ENCODE measurements around the gene CAPZA2.

- TF ChIP-seq GATA2 (IDR thresholded peaks at IDR 0.05; ENCODE audit: low read depth, low read length): no peak
- no peak for TF ChIP-seq GATA3 (IDR thresholded peaks at IDR 0.05; ENCODE audit: low read depth, low read length)
Measured at GRCh38 chr7:116955340-116955739, 93.0 kb downstream of the CAPZA2 start.
